NCI-H2107 treated with DMSO at 0.1 percent for 48 hours (cell line): ENCODE measurements around the gene TMEM176A.
A peak's percentile ranks its signal among the peaks of the same experiment; 100 is the strongest.
"Not testable (repeated sequence)": the region's sequence is repeated elsewhere in the genome, so short reads cannot be mapped to it uniquely, and the experiment has no call there.

ENCODE experiments used
- DNase-seq: peaks from one replicate; lab custom pipeline; 2025; ENCODE audit not compliant: unreplicated experiment; lab: John Stamatoyannopoulos, UW

TMEM176A gene

DNA sequence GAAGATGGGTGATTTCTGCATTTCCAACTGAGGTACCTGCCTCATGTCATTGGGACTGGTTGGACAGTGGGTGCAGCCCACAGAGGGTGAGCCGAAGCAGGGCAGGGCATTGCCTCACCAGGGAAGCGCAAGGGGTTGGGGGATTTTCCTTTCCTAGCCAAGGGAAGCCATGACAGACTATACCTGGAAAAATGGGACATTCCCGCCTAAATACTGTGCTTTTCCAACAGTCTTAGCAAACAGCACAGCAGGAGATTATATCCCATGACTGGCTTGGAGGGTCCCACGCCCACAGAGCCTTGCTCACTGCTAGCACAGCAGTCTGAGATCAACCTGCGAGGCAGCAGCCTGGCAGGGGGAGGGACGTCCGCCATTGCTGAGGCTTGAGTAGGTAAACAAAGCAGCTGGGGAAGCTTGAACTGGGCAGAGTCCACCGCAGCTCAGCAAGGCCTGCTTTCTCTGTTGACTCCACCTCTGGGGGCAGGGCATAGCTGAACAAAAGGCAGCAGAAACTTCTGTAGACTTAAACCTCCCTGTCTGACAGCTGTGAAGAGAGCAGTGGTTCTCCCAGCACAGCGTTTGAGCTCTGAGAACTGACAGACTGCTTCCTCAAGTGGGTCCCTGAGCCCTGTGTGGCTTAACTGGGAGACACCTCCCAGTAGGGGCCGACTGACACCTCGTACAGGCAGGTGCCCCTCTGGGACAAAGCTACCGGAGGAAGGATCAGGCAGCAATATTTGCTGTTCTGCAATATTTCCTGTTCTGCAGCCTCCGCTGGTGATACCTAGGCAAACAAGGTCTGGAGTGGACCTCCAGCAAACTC is 7.3 kb downstream of the TMEM176A start:
- DNase-seq: not testable (repeated sequence)

GRCh38 chr7:150814328-150815001 is 13.9 kb downstream of the TMEM176A start:
- DNase-seq: no peak

DNA sequence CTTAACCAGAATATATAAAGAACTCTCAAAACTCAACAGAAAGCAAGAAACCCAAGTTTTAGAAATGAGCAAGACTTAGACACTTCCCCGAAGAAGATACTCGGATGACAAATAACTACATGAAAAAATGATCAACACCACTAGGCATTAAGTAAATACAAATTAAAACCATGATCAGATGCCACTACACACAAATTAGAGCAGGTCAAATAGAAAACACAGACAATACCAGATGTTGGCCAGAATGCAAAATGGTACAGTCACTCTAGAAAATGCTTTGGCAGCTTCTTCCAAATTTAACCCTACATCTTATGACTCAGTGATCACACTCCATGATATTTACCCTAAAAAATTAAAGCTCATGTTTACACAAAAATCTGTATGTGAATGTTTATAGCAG is 18.4 kb downstream of the TMEM176A start:
- no peak for DNase-seq

DNA sequence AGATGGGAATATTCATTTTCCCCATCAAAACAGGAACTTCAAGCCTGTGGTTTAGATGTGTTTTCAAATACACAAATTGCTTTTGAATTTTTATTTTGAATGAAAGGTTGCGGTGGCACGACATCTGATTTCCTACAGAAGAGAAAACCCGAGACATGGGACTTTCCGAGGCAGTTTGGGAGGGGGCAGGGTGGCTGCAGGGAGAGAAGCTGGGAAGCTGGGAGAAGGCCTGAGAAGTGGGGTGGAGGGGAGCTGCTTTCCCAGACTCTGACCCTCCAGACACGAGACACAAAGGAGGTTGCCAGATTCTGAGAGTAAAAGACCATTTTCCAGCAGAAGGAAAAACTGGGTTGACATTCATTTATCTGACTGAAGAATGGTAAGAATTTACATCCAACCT is 19.6 kb downstream of the TMEM176A start:
- DNase-seq: no peak

DNA sequence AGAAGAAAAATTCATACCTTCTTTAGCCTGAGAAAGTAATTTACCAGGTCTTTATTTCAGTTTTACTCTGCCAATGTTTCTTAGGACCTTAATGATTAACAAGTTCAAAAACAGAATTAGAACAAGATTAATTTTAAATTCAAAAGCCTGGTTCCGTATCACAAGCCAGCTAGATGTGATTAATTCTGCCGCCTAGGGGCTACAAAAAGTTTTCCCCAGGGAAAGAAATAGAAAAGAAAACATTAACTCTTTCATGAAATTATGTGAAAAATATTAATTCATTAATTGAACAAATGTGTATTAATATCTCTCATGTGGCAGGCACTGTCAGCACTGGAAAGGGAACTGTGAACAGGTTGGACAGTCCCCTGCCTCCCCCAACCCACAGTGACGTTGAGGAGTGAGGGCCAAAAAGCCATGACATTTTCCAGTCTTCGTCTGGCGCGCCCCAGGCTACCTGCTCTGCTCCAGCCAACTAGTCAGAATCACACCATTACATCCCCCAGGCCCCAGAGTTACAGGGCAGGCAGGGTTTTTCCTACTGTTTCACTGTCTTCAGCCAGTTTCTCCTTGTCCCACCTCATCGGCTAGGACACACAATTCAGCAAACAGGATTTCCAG is 20.1 kb downstream of the TMEM176A start:
- DNase-seq: no peak

DNA sequence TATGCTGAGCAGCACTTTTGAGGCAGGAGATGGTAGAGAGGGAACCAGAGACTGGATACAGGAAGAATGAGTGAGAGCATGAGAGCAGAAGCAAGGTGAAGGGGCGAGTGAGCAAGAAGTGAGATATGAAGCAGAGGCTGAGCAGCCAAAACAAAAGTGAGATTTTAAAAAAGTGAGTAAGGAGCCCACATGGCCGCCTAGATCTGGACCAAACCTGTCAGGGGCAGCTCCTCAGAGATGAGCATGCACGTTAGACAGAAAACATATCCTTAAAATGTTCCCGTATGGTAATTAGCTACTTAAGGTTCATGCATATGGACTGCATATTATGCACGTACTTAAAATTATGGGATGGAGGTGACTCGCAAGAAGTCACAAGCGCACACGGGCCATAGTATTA is 22.5 kb downstream of the TMEM176A start:
- no peak for DNase-seq

DNA sequence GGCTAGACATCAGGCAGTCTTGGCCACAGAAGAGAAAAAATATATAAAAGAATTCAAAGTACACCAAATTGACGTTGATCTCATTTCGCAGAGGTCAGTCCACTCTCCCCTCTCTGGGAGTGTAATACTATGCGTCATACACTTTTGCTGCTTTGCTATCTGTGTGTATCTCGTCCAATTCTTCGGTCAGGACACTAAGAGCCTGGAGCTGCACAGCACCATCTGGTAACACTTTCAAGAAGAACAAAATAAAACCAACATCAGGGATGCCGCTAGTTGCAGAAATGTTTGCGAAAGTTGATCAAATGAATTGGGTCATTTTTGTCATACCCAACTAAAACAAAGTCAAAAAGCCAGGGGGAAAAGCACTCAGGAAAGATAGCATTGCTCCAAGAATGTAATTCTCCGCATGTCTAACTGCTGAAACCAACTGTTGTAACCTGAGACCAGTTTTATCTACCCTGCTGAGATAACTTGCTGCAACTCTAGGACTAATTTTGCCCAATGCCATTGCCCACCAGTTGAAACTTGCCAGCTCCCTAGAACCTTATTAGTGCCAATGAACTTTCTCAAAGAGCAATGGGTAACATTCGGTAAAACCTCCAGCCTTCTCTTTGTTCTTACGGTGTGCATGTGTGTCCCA is 23.0 kb downstream of the TMEM176A start:
- no peak for DNase-seq

- DNase-seq: no peak
Observed at GRCh38 chr7:150824379-150825177, 24.0 kb downstream of the TMEM176A start.

DNA sequence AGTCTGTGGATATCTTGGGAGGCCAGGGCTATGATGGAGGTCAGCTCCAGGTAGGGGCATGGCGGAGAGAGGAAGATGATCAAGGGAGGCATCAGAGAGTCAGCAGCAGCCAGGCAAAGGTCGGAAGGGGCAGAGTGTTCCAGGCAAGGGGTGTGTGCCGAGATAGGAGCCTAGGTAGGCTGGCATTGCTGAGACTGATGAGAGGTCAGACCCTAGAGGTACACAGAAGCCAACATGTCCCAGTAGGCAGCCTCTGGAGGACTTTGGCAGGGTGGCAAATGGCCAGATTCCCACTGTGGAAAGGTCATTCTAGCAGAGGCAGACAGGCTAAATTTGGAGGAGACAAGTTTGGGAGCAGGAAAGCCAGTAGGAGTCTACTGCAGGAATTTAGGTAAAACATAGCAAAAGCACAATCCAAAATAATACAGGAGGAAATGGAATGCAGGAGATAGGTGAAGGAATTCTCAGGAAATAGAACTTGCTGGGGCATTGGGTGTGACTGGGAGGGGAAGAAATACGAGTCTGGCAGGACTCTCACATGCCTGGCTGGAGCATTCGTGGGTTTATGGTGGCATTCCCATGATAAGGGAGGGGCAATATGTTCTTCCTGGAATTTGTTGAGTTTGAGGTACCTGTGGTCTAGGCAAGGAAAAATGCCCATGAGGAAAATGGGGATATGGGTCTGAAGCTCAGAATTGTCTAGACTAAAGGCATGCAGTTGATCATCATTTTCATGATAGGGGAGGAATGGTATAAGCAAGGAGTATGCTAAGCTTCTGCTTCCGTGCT is 25.7 kb downstream of the TMEM176A start:
- DNase-seq: no peak

- DNase-seq: no peak
Observed at GRCh38 chr7:150828384-150828783, 27.8 kb downstream of the TMEM176A start.

GRCh38 chr7:150829426-150829825 is 28.9 kb downstream of the TMEM176A start:
- no peak for DNase-seq

- peak; percentile 39 for DNase-seq
Observed at GRCh38 chr7:150830937-150831336, 30.4 kb downstream of the TMEM176A start.

GRCh38 chr7:150831851-150832250 is 31.3 kb downstream of the TMEM176A start:
- no peak for DNase-seq

DNA sequence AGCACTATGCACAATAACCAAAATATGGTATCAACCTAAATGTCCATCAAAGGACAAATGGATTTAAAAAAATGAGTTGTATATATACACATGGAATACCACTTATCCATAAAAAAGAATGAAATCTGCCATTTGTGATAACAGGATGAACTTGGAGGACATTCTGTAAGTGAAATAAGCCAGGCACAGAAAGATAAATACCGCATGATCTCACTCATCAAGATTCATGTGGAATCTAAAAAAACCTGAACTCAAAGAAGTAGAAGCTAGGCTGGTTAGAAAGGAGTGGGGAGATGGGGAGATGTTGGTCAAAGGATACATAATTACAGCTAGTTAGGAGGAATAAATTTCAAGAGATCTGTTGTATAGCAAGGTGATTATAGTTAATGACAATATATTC is 34.5 kb downstream of the TMEM176A start:
- no peak for DNase-seq

- no peak for DNase-seq
Observed at GRCh38 chr7:150835702-150836280, 35.2 kb downstream of the TMEM176A start.

DNA sequence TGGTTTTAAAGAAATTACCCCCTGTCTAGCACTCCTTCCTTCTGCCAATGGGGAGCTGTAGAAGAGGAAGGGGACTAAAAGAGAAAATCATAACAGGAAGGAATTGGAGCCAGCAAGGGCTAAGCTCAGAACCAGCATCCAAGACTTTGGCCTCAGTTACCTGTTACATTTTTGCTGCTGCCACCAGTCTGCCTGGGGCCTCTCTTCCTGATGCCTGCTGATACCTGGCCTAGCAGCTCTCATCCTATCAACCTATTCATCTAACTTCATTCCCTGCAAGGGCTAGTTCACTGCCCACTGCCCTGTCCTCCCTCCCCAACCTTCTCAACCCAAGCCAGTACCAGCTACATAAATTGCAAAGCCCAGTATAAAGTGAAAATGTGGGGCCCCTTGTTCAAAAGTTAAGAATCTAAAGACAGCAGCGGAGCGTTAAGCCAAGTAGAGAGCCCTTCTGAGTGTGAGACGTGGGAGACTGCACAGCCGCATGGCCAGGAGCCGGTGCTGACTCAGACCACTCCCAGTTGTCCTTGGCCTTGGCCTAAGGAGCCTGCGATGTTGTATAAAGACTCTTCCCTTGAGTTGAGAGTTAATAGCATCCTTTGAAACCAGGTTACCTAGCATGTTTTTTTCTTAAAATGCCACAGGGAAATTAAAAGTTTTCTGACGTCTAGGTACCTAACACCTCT is 38.5 kb downstream of the TMEM176A start:
- no peak for DNase-seq

DNA sequence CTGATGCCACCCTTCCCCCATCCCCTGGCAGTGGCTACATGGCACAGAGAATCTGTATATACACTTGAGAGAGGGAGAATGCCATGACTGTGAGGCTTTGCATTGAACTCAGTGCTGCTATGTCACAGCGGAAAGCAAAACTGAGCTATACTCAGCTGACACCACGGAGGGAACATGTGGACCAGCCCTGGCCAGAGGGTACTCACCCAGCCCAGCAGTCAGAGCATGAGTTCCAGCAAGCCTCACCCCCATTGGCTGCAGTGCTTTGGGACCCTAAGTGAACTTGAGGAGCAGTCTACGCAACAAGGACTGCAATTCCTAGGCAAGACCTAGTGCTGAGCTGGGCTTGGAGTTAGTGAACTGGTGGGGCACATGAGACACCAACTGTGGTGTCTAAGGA is 41.4 kb downstream of the TMEM176A start:
- DNase-seq: no peak

- DNase-seq: no peak
Observed at GRCh38 chr7:150842716-150843115, 42.1 kb downstream of the TMEM176A start.

DNA sequence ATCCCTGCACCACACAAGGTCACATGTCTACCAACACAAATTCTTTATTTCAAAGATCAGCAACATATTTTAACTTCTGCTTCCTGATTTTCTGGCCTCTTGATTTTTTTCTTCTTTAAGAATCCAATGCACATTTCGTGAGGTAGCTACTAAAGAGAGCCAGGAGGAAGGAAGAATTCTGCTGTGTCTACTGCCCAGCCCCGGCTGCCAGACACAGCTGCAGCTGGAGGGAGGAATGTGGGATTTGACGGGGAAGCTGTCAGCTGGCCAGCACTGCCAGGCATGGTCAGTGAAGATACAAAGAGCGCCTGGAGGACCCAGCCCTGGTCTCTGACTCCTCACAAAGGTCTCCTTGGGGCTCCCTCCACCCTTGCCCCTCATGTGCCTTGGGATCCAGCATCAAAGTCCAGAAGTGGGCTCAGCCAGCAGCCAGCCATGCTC is 44.9 kb downstream of the TMEM176A start:
- no peak for DNase-seq
